ENCODE data around the gene ABHD18.
"Not testable (repeated sequence)": the region's sequence is repeated elsewhere in the genome, so short reads cannot be mapped to it uniquely, and the experiment has no call there.

GRCh38 chr4:127970925-127971324 lies 5.7 kb downstream of the ABHD18 start:
- TF ChIP-seq CTCF (IDR thresholded peaks at IDR 0.05 in 4 of 5, conservative IDR thresholded peaks at IDR 0.05 in 1 of 5); POLR2A (IDR thresholded peaks at IDR 0.05): not testable (repeated sequence)
